DMS153 treated with DMSO at 0.1 percent for 48 hours (cell line): ENCODE measurements around the gene BRAT1.
"Not testable (repeated sequence)": the region's sequence is repeated elsewhere in the genome, so short reads cannot be mapped to it uniquely, and the experiment has no call there.

Experiments
- DNase-seq: peaks from one replicate; lab custom pipeline; 2025; ENCODE audit not compliant: unreplicated experiment; lab: John Stamatoyannopoulos, UW

Gene BRAT1

DNA sequence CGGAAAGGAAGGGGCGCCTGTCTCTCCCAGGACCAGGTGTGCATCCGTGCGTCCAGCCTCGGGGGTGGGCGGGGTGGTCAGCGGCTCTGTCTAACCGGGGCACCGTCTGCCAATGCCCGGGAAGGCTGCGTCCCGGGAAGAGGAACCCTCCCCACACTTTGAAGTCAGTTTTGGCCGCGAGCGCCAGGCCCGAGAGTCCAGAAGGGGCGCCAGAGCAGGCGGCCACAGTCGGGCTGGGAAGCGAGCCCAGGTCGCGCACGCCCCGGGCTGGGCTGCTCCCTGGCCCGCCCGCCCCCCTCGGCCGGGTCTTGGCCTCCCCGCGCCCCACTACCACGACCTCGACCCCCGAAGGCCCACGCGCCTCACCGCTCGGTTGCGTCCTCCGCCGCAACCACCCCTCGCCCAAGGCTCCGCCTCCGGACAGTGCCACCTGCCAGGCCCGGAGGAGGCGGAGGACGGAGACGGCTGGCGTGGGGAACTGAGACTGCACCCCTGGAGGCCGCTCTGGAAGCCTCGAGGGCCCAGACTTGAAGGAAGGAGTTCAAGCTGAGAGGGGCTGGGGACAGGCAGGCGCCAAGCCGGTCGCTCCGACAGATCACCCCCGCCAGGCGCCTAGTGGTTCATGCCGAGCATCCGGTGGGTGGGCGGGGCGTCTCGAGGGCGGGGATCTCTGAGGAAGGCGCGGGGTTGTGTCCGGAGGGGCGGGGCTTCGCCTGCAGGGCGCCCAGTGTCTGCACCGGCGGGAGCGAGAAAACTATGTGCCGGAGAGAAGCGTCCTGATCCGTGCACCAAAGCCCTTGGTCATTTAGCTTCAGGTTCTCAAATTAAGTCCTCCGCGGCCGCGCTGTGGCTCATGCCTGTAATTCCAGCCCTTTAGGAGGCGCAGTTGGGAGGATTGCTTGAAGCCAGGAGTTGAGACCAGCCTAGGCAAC, at the start of gene BRAT1:
BRAT1 (minus strand) TSS at position 404 of the 932 bp plus-strand sequence. CDS start 1,093 bp downstream, outside the sequence.
- peak; percentile 99 for DNase-seq

DNA sequence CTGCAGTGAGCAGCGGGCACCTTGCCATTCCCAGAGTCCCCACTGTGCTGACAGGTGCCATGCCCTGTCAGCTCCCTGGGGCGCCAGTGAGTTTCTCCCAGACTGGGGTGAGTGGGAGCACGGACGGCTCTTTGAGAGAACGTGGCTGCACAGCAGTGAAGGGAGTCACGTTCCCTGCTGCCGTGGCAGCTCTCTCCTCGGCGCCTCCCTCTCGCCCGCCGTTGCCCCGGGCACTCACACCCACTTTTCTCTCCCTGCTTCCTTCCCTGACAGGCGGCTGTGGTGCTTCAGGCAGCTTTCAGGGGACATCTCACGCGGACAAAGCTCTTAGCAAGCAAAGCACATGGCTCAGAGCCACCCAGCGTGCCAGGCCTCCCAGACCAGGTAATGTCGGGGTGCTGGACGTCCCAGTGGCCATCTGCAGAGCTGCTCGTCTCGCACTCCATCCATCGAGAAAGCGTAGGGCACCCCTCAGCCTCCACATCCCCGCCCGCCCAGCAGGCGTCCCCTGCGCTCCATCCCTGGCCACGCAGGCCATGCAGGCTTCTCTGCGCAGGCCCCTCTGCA, 49.4 kb upstream of the BRAT1 start:
- DNase-seq = no peak

GRCh38 chr7:2603044-2603965, 48.0 kb upstream of the BRAT1 start:
- no peak for DNase-seq

- no peak for DNase-seq
Measured at GRCh38 chr7:2602406-2603043, 47.2 kb upstream of the BRAT1 start.

- no peak for DNase-seq
Measured at GRCh38 chr7:2601907-2602306, 46.6 kb upstream of the BRAT1 start.

GRCh38 chr7:2601065-2601464, 45.7 kb upstream of the BRAT1 start:
- no peak for DNase-seq

DNA sequence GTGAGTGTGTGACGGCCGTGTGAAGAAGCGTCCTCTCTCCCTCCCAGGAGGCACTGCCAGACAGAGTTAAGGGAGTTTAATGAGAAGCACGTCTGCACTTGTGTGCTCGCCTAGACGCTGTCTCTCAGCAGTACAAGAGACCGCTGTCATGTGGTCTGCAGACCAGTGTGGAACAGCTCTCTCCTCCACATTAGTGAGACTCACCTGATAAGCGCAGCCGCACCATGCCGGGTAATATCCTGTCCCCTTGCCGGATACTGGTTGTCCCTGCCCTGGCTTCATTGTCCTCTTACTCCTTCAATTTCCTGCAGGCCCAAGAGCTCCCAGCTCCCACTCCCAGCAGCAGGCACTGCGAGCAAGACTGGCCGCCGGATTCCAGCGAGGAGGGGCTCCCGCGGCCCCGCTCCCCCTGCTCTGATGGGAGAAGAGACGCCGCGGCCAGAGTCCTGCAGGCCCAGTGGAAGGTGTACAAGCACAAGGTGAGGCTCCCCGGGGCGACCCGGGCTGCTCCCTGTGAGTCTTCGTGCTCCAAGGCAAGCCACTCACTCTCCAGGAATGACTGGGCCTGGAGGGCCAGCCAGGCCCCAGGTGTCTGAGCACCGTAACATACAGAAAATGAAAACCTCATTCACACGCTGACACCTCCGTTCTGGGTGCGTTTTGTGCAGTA, 43.0 kb upstream of the BRAT1 start:
- DNase-seq = no peak

DNA sequence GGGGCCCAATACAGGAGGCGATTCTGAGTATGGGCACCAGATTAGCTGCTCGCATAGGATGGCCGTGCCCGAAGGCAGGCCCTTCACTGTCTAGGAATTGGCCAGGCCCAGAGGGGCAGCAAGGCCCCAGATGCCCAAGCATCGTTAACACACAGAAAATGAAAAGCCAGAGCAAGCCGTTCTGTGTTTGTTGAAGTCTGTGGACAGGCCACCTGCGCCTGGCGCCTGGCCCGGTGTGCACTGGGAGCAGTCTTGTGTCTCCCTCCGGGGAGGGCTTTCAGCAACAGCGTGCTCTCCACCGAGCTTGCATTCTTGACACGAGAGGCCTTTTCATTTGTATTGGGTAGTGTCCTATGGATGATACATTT, 41.9 kb upstream of the BRAT1 start:
- DNase-seq = no peak

GRCh38 chr7:2596464-2597272, 41.3 kb upstream of the BRAT1 start:
- no peak for DNase-seq

DNA sequence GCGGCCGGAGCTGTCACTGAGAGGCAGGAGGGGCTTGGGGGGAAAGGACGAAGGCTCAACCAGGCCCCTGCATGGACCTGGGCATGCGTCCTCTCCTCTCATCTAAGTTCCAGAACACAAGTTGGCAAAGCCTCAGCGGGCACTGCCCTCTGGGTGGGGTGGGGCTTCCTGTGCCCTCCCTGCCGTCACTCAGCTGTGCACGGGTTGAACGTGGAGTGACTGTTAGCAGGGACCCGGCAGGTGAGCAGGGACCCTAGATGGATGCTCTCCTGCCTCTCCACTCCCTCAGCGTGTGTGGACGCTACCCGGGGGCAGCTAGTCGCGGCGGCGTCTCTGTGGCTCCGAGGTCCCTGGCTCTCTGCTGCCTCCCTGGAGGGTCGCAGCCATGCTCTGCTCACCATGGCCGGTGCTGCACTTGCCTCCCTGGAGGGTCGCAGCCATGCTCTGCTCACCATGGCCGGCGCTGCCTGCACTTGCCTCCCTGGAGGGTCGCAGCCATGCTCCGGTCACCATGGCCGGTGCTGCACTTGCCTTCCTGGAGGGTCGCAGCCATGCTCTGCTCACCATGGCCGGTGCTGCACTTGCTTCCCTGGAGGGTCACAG, 40.0 kb upstream of the BRAT1 start:
- no peak for DNase-seq

DNA sequence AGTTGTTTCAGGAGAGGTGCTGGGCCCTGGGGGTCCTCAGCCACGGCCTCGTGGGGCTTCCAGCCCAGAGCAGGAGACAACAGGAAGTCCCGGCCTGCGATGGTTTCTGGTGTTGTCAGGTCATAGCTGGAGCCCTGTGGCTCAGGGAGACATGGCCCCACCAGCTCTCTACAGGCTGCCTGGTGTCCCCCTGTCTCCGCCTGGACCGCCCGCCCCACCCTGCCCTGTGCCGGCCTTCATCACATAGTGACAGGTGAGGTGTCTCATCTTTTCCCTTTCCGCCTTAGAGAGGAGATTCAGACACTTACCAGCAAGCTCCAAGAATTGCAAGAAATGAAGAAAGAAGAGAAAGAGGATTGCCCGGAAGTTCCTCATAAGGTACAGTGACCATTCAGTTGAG, 39.3 kb upstream of the BRAT1 start:
- DNase-seq = no peak

- DNase-seq = no peak
Measured at GRCh38 chr7:2593036-2593727, 37.9 kb upstream of the BRAT1 start.

DNA sequence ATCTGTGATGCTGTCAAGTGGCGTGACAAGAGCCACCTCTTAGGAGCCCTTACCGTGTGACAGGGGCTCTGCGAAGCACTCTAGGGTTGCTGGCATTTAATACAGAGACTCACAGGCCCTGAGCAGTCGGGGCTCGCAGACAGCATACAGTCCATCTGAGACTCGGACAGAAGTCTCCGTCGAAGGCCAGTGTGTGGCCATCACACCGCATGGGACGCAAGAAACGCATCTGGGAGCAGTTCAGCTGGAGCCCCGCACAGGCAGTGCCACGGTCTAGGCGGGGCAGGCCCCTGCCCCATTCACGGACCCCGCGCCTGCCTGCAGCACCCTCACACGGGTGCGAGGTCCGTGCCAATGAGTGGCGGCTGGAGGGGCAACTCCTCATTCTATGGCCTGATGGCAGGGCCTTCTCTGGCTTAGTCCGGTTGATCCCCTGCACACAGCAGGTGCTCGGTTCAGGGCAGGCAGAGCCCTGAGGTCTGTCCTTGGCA, 37.1 kb upstream of the BRAT1 start:
- DNase-seq = no peak

- not testable (repeated sequence) for DNase-seq
Measured at GRCh38 chr7:2589941-2590340, 34.6 kb upstream of the BRAT1 start.

- DNase-seq = no peak
Measured at GRCh38 chr7:2589341-2589740, 34.0 kb upstream of the BRAT1 start.

- DNase-seq = no peak
Measured at GRCh38 chr7:2587778-2588177, 32.5 kb upstream of the BRAT1 start.

DNA sequence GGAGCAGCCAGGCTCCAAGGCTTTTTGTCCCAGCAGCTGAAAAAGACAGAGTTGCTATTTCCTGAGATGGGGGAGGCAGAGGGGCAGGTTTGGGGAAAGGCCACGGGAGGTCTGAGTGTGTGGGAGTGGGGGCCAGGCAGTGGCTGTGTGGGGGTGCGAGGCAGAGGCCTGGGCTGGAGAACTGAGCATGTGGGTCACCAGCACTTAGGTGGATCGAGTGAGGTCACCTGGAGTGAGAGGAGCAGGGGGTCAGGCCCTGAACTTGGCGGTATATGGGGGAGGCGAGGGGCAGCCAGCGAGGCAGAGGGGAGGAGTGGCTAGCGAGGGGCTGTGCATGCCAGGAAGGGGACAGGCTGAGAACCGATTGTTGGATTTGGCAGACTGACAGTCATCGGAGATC, 31.8 kb upstream of the BRAT1 start:
- no peak for DNase-seq

GRCh38 chr7:2586326-2587020, 31.1 kb upstream of the BRAT1 start:
- no peak for DNase-seq
